Measurements from ENCODE around the gene RASL10A.

Gene RASL10A

DNA sequence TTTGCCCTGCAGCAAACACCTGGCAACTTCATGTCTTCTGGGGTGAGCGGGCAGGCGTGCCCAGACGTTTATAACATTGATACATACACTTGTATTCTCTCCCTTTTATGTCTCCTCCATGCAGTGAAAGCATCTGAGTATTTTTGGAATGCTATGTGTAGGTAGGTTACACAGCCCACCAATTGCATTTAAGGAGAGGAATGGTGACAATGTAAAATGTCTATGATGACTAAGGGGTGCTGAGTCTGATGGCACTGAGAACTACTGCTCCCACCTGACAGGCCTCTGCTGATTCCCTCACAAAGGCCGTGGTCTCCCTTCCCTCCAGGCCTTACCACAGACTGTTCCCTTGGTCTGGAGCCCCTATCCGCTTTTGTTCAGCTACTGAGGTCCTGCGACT lies 22.9 kb upstream of the RASL10A start:
- DNase-seq, result no peak

DNA sequence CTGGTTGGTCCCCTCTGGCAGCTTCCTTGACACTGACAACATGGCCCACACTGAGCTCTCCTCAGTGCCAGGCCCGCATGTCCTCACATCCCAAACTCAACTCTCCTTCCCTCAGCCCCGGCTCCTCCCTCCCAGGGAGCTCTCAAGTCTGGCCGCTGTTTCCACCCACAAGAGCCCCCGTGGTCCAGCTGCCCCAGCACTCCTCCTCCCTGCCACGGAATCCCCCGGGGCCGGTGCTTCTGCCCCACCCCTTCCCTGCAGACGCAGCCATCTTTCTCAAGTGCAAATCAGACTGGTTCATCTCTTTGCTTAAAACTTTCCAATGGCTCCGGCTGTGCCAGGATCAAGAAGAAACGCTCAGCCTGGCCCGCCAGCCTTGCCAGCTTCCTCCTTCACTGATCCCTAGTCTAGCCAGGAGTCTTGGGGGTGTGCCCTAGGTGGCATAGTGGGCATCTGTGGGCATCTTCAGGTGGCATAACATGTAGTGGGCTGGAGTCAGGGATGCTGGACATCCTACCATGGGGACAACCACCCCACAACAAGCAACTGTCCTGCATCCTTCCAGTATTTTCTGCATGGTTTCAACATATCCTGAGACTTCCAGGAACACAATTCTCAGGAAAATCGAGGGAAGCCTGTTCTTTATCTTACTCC lies 22.3 kb upstream of the RASL10A start:
- no peak for DNase-seq

DNA sequence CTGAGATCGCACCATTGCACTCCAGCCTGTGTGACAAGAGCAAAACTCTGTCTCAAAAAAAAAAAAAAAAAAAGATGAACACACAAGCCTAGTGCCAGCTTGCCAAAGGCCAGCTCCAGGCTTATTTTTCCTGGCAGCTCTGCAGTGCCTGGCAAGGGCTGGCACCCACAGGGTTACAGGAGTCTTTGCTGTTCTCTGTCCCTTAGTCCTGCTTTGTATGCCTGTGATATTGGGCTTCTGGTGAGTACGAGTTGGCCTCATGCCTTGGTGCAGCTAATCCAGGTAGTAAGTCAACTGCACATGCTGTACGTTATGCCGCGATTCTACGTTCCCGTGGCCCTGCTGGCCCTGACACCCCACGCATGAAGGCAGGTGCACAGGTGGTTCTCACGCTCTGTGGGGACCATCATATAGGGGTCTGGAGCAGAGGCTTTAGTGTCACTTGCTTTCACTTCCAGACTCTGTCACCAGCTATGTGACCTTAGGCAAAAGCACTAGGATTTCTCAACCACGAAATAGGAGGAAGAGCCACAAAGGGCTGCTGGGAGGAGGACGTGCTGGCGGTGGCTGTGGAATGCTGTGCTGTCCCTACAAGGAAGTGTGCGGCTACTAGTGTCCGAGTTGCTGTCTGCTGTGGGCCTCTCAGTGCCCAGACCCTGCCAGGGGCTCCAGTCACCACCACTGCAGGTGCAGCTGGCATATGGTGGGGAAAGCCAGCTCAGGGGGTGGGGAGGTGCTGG lies 21.4 kb upstream of the RASL10A start:
- no peak for DNase-seq

DNA sequence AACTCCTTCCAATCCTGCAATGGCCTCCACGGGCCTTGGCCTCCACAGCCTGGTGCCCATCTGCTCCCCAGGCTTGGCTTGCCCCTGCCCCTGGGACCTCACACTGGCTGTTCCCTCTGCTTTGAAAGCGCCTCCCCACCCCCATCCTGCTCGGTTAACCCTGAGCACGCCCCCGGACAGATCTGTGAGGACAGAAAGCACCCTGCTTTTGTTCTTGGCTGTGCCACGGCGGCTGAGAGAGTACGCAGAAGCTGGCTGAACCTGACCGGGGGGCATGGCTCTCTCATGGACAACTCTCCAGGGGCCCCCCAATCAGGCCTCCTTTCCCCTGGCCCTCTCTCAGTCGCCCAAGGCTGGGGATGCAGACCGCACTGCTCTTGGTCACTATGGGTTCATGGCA lies 20.2 kb upstream of the RASL10A start:
- DNase-seq, result no peak

DNA sequence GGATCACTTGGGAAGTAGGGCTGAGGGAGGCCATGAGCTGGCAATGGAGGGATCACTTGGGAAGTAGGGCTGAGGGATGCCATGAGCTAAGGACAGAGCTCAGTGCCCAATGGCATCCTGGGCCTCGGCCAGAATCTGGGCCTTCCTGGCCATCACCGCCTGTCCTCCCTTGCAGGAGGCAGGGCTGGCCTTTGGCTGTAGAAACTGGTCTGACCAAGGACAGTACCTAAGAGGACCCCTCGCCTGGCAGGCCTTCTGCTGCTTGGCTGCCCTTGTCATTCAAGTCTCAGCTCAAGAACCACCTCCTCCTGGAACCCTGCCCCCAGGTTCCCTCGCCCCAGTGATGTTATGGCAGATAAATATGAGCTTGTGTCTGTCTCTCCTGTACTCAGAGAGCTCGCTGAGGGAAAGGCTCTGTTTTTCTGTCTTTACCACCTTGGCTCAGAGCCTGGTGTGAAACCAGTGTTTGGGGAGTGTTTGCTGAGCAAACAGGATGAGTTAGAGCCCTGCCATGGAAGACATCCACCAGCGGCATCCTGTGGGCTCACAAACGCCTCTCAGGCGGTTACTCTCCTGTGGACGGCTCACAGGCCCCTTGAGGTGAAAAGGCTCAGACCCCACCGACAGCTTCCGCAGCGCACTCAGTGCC lies 19.3 kb upstream of the RASL10A start:
- no peak for DNase-seq

DNA sequence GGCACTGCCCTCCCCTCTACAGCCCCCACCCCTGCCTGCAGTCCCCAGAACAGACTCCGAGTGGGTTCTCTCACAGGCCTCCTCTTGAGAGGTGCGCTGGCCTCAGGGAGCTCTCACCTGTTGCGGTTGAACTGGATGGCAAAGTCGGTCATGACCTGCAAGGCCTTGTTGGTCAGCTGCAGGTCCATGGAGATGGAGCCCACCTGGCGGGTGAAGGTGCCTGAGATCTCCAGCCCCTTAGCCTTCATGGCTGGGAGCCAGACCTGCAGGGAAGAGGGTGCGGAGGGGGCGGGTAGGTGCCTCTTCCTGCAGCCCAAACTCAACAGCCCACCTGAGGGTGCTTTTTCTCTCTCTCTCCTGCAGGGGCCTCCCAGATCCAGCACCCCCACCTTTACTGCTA lies 18.7 kb upstream of the RASL10A start:
- DNase-seq, result no peak

DNA sequence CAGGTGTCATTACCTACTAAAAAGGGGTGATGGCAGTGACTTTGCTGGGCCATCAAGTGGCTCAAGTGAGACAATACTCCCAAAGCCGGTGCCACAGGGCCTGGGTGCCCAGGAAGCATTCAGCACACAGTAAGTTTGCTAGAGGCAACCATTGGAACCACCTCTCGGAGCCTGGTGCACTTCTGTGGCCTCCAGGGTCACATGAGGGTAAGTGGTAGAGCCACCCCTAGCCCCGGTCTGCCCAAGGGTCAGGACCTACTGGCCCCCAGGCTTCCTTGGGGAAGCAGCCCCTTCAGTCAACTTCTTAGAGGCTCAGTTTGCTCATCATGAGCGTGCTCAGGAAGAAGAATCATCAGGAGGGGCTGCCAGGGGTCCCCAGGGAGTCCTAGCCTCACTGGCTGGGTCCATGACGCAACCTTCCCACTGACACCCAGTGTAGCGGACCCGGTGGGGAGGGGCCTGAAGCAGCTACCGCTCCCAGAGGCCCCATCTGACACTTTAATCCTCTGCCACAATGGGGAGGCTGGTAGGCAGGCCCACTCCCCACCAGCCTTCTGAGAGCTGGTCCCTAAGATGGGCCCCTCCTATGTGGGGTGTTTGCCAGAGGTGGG lies 17.5 kb upstream of the RASL10A start:
- DNase-seq, result no peak

DNA sequence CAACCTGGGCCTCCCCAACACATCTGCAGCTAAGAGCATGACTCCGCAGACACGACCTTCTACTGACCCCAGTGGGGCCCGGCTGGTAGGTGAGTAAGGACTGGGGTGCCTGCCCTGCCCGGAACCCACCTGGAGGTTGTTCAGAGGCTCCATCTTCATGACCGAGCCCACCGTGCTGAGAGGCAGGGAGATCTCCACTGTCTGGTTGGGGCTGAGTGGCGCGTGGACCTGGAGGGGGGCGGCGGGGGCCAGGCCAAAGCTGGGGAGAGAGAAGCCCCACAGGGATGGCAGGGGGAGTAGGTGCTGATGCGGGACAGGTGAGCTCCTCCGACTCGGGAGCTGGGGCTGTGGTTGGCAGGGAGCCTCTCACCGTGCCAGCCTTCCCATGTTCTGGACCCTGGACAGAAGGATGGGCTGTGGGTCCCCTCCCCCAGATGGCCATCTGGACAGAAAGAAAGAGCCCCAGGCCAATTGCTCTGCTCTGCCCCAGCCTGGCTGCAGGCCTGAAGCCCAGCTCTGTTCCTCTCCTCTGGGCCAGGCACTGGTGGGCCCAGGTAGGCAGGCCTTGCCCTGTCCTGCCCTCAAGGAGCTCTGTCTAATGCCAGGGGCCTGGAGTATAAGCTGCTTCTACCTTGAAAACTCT lies 16.3 kb upstream of the RASL10A start:
- DNase-seq, result no peak

DNA sequence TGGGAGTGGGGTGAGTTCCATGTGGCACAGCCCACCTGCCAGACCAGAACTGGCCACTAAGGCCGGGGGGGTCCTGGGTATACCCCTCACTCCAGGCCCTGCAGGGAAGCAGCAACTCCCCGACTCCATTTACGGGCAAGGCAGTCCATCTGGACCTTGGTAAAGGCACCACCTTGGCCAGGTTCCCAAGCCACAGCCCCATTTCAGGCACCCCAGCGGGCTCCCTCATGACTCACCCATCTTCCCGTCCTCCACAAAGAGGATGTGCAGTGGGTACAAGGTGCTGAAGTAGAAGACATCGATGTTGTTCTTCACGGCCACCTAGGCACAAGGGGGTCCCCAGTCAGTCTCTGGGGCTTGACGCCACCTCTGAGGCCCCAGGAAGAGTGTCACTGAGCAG lies 15.7 kb upstream of the RASL10A start:
- DNase-seq, result no peak

DNA sequence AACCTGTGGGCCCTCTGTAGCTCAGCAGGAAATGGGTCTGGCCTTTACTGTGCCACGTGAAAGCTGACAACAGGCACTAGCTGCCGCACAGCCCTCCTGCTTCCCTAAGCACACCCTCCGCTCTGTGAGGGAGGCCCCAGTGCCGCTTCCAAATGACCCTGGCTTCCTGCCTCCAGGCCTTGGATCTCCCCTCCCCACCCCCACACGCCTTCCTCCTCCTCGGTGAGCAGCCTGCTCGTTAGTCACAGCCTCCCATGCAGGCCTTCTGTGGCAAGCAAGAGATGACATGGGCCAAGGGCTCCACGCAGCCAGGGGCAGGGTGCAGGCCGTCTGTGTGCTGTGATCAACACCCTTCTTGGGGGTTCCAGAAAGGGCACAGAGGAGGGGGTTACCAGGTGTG lies 15.3 kb upstream of the RASL10A start:
- peak; percentile 67 for DNase-seq

DNA sequence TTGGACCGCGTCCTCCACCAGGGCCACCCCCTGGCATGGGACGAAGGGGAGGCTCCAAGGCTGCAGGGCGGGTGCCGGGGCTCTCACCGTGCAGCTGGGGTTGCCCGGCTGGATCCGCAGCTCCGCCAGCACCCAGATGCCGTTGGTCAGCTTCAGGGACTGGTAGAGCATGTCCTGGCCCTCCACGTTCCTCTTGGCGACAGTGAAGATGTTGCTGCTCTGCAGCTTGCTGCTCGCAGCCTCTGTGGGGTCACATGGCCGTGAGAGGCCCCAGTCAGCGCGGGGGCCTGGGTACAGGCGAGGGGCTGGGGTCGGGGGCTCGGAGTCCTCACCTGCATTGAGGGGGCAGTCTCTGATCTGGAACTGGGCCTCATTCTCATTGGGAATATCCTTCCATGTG lies 14.8 kb upstream of the RASL10A start:
- DNase-seq, result no peak

DNA sequence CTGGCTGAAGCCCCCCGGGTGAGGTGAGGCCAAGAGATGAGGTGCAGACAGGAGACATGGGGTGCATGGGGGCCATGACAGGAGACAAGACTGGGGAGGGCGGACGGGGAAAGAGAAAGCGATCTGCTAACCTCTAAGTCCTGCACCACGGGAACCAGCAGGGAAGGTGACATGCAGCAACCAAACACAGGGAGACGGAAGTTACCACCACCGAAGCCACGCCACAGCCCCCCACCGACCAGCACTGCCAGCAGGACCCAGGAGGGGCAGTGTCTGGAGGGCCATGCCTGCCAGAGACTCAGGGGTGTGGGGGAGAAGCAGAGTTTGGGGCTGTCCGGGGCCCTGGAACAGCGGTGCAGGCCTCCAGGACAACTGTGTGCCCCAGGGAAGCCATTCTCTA lies 14.1 kb upstream of the RASL10A start:
- no peak for DNase-seq

DNA sequence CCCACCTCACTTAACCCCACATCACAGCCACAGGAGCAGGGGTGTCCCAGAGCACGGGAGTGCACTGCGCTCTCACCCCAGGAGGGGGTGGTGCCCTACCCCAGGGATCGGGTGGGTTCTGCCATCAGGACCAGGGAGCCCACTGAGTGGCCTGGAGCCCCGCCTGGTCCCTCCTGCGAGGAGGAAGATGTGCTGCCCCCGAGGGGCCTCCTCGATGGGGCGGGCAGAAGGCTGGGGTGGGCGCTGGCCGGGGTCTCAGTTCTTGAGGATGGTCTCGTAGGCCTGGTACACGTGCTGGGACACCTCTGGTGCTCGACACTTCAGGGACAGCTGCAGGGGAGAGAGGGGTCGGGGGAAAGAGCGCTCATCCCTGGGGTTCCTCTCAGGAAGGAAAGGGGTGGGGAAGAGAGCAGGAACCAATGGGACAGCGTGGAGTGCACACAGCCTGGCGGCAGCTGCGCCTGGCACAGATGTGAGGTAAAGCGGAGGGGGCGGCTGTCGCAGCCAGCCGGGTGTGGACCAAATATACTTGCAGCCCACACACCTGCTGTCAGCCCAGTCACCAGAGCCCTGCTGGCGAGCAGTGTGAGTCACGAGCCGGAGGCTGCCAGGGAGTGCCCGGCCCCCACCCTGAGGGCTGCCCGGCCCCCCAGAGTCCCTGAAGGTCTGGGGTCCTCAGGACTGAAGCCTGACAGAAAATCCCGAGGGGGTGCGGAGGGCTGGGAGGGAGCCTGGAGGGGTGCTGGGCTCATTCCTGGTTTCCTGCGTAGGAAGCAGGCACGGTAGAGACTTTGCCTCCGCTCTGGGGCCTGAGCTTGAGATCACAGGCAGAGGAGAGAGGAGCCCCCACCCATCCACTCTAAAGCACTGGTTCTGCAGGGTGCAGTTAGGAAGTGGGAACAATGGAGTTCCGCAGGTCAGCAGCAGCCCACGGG lies 13.3 kb upstream of the RASL10A start:
- no peak for DNase-seq

DNA sequence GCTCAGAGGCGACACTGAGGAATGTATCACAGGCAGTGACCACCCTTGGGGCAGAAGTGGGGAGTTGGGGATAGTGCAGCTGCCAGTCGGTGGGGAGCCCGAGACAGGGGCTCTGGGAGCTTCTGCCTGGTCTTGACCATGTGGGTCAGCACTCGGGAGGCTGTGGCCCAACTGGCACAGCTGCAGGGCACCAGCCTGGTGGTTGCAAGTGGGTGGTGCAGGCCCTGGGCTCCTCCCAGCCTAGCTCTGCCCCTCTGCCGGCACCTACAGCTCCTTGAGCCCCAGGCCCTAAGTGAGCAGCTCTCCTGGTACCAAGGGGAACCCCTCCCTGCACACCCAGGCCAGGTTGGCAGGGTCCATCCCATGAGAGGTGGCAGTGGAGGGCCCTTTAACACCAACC lies 12.6 kb upstream of the RASL10A start:
- DNase-seq, result no peak

DNA sequence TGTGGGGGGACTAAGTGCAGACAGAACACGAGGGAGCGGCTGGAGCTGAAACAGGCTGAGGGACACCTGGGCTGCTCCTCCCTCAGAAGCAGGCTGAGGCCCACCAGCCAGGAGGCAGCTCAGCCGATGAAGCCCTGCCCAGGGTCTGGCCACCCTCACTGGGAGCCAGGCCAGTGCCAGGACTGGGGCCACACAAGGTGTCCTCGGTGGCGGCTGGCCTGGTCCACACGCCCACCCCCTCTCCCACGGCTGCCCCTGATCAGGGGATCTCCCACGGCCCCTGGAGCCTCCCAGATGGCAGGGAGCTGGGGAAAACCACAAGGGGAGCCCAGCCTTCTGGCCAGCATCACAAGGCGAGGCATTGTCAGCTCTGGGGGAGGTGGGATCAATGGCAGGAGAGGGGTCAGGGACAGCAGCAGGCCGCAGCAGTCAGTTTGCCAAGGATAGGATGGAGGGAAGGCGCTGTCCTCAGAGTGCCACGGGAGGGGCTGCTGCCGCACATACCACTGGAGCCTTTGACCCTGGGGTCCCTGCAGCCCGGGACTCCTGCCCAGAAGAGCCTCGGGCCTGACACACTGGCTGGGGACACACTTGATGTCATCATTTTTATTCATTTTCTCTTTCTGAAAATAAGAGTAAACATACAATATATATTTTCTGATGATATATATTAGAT lies 11.7 kb upstream of the RASL10A start:
- DNase-seq, result no peak

DNA sequence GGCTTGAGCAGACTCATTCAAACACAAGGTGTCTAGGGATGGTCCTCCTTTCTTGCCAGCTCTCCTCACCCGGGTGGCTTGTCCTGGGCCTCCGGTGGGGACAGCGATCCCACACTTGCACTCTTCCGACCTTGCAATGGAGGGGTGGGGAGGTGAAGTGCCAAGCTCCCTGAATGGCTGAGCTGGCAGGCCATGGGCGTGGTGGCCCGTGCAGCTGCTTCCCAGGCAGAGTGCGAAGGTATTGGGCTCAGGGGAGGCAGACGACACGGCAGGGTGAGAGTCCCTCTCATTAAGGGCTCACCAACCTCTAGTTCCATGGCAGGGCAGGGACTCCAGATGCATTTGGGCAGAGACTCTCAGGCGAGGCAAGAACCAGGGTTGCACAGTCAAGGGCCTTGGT lies 11.0 kb upstream of the RASL10A start:
- no peak for DNase-seq

DNA sequence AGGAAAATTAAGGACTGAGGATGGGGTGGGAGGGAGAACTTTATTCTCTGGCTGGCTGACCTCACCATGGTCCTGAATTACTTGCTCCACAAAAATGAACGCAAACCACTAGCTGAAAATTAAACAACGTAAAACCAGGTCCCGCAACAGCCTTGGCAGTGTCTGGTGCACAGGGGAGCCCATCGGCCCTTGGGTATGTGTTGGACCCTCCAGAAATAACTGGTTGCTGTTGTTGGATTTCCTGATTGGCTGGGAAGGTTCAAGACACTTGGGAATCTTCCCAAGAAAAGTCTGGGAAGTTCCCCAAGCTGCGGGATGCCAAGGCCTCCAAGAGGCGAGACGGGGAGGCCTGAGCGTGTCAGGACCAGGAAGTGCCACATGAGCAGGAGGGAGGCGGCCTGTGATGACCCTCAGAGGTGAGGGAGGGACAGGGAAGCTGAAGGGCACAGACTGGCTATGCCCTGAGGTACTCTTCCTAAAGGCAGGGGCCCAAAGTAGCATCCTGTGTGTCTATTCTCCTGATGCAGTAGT lies 10.4 kb upstream of the RASL10A start:
- DNase-seq, result no peak

DNA sequence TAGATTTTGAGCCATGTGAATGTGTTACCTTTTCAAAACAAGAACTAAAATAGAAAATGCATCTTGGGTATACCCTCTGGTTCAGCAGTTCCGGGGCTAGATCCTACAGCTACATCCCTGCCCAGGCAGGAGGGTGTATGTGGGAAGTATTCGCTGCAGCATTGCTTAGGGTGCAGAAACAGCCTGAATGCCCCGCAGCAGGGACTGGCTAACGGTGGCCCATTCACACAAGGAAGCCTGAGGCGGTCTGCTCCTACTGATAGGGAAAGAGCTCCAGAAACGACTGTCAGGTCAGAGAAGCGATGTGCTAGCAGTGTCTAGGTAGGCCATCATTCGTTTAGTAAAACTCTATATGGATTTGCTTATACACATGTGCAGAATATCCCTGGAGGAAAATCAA lies 9.9 kb upstream of the RASL10A start:
- DNase-seq, result no peak

DNA sequence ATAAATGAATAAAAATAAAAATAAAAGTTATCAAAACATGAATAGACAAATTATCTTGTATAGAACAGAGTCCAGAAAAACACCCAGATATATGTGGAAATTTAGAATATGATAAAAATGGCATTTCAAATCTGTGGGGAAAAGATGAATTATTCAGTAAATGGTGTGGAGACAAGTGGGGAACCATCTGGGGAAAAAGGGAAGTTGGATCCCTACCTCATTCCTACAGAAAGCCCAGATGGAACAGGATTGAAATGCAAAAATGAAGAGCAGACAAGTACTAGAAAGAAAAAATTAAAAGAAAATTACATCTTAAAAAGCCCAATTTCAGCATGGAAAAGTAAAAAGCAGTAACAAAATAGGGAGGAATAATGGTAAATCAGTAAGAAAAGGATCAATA lies 8.1 kb upstream of the RASL10A start:
- DNase-seq, result no peak

DNA sequence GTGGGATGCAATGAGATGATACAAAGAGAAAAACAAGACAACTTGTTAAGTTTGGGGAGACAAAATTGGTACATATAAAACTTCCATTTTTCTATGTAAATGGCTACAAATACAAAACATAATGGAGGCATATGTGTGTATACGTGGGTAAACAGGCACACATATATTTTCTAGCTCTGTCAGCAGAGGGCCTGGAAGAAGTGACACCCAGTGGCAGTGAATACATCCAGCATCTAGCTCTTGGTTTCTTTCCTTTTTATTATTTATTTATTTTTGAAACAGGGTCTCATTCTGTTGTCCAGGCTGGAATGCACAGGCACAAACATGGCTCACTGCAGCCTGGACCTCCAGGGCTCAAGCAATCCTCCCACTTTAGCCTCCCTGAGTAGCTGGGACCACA lies 5.0 kb upstream of the RASL10A start:
- no peak for DNase-seq

DNA sequence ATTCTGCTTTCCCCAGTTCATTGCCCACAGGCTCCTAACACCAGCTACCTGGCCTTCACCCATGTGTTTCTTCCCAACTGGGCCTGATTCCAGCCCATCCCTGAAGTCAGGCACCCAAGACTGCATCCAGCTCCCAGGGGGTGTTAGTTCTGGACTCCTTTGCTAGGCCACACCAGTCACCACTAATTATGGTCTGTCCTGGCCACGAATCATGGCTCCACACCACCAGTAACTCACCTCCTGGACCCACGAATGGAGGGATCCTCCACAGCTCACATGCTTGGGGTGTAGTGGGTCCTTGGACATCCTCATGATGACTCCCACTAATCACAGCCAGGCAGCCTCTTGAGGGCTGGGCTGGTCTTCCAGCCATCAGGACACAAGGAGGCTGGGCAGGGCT lies 3.6 kb upstream of the RASL10A start:
- no peak for DNase-seq

Data from fibroblast of skin of abdomen (primary cell).